HFFc6 (cell line): ENCODE measurements around the gene DCLK1. TPM values are rescaled to one million over a fixed set of nuclear protein-coding genes. Genes with fewer than 3 reads are reported as not detected.

Experiments
- DNase-seq: peaks from one replicate; pipeline ENCODE4 v3.0.0-alpha.2; 2018
- H3K27ac Mint-ChIP-seq: 2 replicates; pipeline ENCODE4 v1.8.0; 2020; ENCODE audit warnings: mild to moderate bottlenecking, mixed read lengths
- H3K27me3 Mint-ChIP-seq: 2 replicates; pipeline ENCODE4 v1.8.0; 2021; ENCODE audit warnings: mild to moderate bottlenecking, moderate library complexity, mixed read lengths; ENCODE audit not compliant: insufficient read depth
- H3K36me3 Mint-ChIP-seq: 2 replicates; pipeline ENCODE4 v1.8.0; 2021; ENCODE audit warnings: low read depth, mixed read lengths
- H3K4me1 Mint-ChIP-seq: 2 replicates; pipeline ENCODE4 v1.8.0; 2020; ENCODE audit warnings: low read depth, mixed read lengths
- H3K4me3 Mint-ChIP-seq: 2 replicates; pipeline ENCODE4 v1.8.0; 2020; ENCODE audit warnings: mild to moderate bottlenecking, moderate library complexity, mixed read lengths
- H3K9me3 Mint-ChIP-seq: 2 replicates; pipeline ENCODE4 v1.8.0; 2020; ENCODE audit warnings: mild to moderate bottlenecking, mixed read lengths
- total RNA-seq, 6 experiments: library from RNA; stranded (reverse); fragmentation: NEBNext Ultra II Directional; extraction: Animal tissue kit (Norgen Biotek cat#: 25700); gene quantifications; 2 replicates in 1 of 6; 3 replicates in 5 of 6; pipeline ENCODE4 v1.2.3, GENCODE V29; 2021
- TF ChIP-seq, protein P1 (sequence below): fragments of 200-600 bp; sonication (generic); IDR thresholded peaks from 2 replicates; pipeline ENCODE4 v1.5.0; 2021; ENCODE audit warnings: antibody characterized with exemption, mild to moderate bottlenecking

The DCLK1 gene
- total RNA-seq, 6 experiments from 2014 or later = not detected

DNA sequence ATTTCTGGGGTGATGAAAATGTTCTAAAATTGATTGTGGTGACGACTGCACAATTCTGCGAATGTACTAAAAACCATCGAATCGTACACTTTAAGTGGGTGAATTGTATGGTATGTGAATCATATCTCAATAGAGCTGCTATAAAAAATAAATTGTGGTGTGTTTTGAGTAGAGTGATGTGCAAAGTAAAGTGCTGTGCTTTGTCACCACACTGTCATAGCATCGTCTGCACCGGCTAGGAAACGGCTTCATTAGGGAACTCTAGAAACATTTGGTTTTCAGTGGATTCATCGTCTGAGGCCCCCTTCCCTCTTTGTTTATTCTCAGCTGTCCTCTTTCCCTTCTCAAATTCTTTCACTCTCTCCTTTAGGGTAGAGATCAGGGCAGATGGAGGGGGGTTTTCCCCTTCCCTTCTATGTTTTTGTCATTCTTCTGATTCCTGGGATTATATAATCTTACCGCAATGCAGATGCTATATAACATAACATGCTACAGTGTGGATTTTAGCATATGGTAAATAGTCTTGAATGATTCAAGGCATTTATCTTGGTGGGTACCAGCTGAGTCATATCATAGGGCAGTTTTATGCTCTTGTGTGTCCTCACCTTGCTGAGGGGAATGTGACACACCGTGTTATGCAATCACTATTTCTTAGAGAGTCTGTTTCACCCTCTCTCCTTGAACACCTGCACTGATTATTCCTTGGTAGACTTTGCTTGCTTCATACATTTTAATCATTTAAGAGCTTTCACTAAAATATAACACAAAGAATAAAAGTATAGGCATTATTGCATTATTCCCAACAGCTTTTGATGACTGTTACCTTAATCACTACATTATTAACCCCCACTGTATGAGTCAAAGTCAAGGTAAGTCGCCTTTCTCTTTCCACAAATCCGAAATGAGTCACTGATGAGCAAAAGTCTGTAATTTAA, 239.4 kb downstream of the DCLK1 start:
- Mint-ChIP-seq H3K4me3 (no peak overlapping the region), H3K9me3 (no peaks in the 10 kb centered on the region), H3K27ac (no peak overlapping the region), H3K36me3 (no peaks in the 10 kb centered on the region), H3K27me3 (peaks cover 1% of the 10 kb centered on the region; the same call in 1 of the 2 replicates), H3K4me1 (peaks cover 40% of the 10 kb centered on the region)
- TF ChIP-seq, protein P1, sequence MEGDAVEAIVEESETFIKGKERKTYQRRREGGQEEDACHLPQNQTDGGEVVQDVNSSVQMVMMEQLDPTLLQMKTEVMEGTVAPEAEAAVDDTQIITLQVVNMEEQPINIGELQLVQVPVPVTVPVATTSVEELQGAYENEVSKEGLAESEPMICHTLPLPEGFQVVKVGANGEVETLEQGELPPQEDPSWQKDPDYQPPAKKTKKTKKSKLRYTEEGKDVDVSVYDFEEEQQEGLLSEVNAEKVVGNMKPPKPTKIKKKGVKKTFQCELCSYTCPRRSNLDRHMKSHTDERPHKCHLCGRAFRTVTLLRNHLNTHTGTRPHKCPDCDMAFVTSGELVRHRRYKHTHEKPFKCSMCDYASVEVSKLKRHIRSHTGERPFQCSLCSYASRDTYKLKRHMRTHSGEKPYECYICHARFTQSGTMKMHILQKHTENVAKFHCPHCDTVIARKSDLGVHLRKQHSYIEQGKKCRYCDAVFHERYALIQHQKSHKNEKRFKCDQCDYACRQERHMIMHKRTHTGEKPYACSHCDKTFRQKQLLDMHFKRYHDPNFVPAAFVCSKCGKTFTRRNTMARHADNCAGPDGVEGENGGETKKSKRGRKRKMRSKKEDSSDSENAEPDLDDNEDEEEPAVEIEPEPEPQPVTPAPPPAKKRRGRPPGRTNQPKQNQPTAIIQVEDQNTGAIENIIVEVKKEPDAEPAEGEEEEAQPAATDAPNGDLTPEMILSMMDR = no peak
- no peak for DNase-seq

DNA sequence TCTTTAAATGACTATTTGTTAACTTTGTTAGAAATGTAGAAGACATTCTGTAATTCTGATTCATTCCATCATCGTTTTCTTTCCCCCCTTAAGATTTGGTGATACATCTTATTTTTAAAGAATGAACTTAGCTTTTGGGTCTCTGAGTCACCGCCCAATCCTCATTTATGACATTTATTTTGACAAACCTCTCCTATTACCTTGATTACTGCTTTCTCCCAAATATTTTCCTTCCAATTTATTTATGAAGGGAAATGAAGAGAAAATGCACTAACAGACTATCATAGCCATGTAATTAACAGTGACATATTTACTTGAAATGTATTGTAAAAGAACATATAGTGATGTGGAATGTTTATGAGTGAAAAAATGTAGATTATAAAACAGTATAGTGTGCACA, 241.6 kb downstream of the DCLK1 start:
- peaks cover 35% of the 10 kb centered on the region for H3K4me1 Mint-ChIP-seq
- no peak overlapping the region for H3K4me3 Mint-ChIP-seq
- peaks cover 1% of the 10 kb centered on the region; the same call in 1 of the 2 replicates for H3K27me3 Mint-ChIP-seq
- TF ChIP-seq, protein P1 = no peak
- H3K27ac Mint-ChIP-seq = no peak overlapping the region
- no peak for DNase-seq
- H3K9me3 Mint-ChIP-seq = no peaks in the 10 kb centered on the region
- H3K36me3 Mint-ChIP-seq = no peaks in the 10 kb centered on the region

DNA sequence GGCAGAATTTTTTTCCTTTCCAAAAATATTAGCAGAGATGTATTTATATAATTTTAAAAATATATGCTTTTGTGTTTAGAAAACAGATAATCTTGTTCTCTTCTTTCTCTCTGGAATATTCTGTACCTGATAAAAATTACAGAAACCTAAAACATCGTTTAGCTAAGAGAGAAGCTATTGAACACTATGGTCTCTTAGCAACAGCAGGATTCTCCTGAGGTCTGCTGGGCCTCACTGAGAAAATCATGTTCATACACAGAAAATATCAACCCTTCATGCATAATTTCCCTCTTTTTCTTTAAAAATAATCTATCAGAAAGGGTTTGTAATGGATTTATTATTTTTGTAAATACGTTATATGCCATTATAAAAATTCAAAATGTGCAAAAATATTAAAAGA, 242.2 kb downstream of the DCLK1 start:
- Mint-ChIP-seq H3K4me1 (peaks cover 30% of the 10 kb centered on the region), H3K9me3 (no peaks in the 10 kb centered on the region), H3K4me3 (no peak overlapping the region), H3K27me3 (peaks cover 1% of the 10 kb centered on the region; the same call in 1 of the 2 replicates), H3K36me3 (no peaks in the 10 kb centered on the region), H3K27ac (no peak overlapping the region)
- DNase-seq = no peak
- TF ChIP-seq, protein P1 = no peak

DNA sequence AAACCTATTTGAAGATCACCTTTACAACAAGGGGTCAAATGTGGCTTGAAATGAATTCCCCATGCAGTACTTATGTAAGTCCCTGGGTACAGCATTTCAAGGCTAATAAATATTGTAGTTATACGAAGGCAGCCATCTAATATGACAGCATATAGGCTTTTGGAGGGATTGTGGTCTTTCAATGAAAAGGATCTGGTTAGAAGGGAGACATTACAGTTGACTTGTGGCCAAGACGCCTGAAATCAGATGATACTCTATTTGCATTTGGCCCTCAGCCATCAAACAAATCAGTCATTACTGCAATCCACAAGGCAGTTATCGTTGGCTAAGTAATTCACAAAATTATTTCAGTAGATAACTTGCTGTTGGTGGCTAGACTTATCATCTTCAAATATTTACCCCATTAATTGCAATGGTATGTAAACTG, 242.7 kb downstream of the DCLK1 start:
- no peak overlapping the region for H3K27ac Mint-ChIP-seq
- peaks cover 1% of the 10 kb centered on the region; the same call in 1 of the 2 replicates for H3K27me3 Mint-ChIP-seq
- H3K9me3 Mint-ChIP-seq = no peaks in the 10 kb centered on the region
- peaks cover 30% of the 10 kb centered on the region for H3K4me1 Mint-ChIP-seq
- H3K4me3 Mint-ChIP-seq = no peak overlapping the region
- no peak for DNase-seq
- H3K36me3 Mint-ChIP-seq = no peaks in the 10 kb centered on the region
- TF ChIP-seq, protein P1 = no peak

DNA sequence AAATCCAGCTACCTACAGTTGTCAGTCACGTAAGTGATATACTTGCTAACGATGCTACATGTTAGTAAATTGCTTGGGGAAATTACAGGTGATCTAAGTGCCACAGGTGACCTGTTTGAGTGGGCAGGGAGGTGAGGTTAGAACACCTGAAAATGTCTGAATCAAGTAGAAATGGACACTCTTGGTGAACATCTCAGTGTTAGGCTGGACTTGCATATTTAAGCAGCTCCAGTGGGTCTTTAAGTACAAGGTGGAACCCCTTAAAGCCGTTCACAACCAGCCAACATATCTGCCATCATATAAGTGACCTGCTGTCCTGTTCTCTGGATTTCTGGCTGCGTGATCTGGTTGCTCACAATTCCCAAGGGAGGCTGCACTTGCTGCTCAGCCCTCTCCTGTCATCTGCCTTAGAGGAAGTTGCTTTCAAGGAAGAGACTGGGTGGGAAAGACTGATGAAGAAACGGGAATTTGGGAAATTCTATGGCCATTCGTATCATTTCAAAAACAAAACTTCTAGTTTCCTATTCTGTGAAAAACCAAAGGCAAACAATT, 244.0 kb downstream of the DCLK1 start:
- no peak overlapping the region for H3K4me3 Mint-ChIP-seq
- peaks cover 4% of the 10 kb centered on the region for H3K27me3 Mint-ChIP-seq
- TF ChIP-seq, protein P1 = no peak
- no peaks in the 10 kb centered on the region for H3K36me3 Mint-ChIP-seq
- H3K27ac Mint-ChIP-seq = no peak overlapping the region
- H3K9me3 Mint-ChIP-seq = no peaks in the 10 kb centered on the region
- DNase-seq = no peak
- peaks cover 30% of the 10 kb centered on the region for H3K4me1 Mint-ChIP-seq
